Thoracic aorta (tissue), 2 donors: ENCODE measurements around the gene SUFU. TPM values are rescaled to one million over a fixed set of nuclear protein-coding genes. Genes with fewer than 3 reads are reported as not detected.
"Not testable (repeated sequence)": the region's sequence is repeated elsewhere in the genome, so short reads cannot be mapped to it uniquely, and the experiment has no call there.

Source experiments
- ATAC-seq: fragments of 150-250 bp; one replicate; pipeline ENCODE4 v1.8.0; 2017; ENCODE audit warnings: low read depth; ENCODE audit not compliant: insufficient number of reproducible peaks, low FRiP score
- DNase-seq: peaks from one replicate; pipeline ENCODE4 v3.0.0-alpha.2; 2020; ENCODE audit warnings: low spot score
- H3K27ac ChIP-seq, 2 donors: fragments of 200-600 bp; sonication (generic); 1 replicate in 1 of 2; 2 replicates in 1 of 2; pipeline ENCODE4 v1.5.1; 2016; ENCODE audit warnings: mild to moderate bottlenecking in 2 of 2, moderate library complexity in 2 of 2
- H3K27me3 ChIP-seq: fragments of 200-600 bp; sonication (generic); replicated peaks from 2 replicates; pipeline ENCODE4 v1.6.0; 2016; ENCODE audit warnings: mild to moderate bottlenecking; ENCODE audit not compliant: insufficient read depth
- H3K36me3 ChIP-seq: fragments of 200-600 bp; sonication (generic); one replicate; pipeline ENCODE4 v1.5.1; 2016
- H3K4me1 ChIP-seq, 2 donors: fragments of 200-600 bp; sonication (generic); 1 replicate in 1 of 2; 2 replicates in 1 of 2; pipeline versions ENCODE4 v1.5.1 to v1.6.0; 2016; ENCODE audit warnings: low read depth in 2 of 2, mild to moderate bottlenecking in 1 of 2; ENCODE audit not compliant: control insufficient read depth in 1 of 2
- H3K4me3 ChIP-seq: fragments of 200-600 bp; sonication (generic); 2 replicates; pipeline ENCODE4 v1.5.1; 2016; ENCODE audit warnings: mild to moderate bottlenecking
- H3K9me3 ChIP-seq: fragments of 200-600 bp; sonication (generic); 2 replicates; pipeline ENCODE4 v1.5.1; 2016
- total RNA-seq, 2 donors: library from RNA; depleted of rRNA; stranded (reverse); fragments of >200 nt; gene quantifications; one replicate each; pipeline versions ENCODE4 v1.1.0 to v1.2.3, GENCODE V29; 2016
- TF ChIP-seq, protein P1 (sequence below): fragments of 200-600 bp; sonication (generic); IDR thresholded peaks from one replicate; pipeline ENCODE4 v1.5.1; 2019; ENCODE audit warnings: antibody characterized with exemption

Gene SUFU
- 1 to 10 TPM; 4.6 to 7.6 TPM for total RNA-seq

DNA sequence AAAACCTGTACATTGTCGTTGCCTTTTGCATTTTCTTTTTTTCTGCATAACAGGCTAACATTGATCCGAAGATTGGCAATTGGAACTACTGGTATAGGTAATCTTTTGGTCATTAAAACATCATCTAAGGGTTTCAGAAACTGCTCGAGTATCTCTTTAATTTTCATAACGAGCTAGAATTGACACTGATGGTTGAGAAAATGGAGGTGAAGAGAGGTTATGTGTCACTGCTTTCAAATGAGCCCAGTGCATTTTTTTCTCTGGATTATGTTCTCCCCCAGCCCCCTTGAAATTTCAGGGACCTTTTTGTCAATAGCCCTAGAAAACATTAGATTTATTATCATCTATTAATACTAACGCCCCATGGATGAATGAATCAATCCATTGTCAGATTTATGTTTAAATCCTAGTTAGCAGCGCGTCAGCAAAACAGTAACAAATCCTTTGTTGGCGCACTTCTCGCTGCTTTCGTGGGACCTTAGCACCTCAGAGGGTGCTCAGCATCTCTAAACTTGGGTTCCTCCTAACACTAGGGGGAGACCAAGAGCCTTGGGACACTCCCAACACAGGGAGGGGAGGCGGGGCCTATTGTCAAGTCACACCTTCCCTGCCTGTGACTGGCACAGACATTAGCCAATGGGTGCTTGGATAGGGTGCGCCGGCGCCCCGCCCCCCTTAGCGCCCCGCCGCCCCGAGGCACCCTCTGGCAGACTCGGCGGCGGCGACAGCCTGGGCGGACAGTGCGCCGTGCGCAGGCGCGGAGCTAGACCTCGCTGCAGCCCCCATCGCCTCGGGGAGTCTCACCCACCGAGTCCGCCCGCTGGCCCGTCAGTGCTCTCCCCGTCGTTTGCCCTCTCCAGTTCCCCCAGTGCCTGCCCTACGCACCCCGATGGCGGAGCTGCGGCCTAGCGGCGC, at the start of gene SUFU:
Gene SUFU (plus strand): TSS at position 709 of the 915 bp plus-strand sequence. CDS start 181 bp downstream, at position 890.
- peak; percentile 80 for ATAC-seq
- Histone ChIP-seq H3K4me1 (peaks cover 25 to 49% of the 10 kb centered on the region in 2 donors), H3K27ac (peak within 1 kb of the TSS; percentile 55 to 90), H3K36me3 (no peaks in the 10 kb centered on the region), H3K27me3 (no peaks in the 10 kb centered on the region), H3K4me3 (peak within 1 kb of the TSS; percentile 93), H3K9me3 (no peaks in the 10 kb centered on the region)
- TF ChIP-seq, protein P1, sequence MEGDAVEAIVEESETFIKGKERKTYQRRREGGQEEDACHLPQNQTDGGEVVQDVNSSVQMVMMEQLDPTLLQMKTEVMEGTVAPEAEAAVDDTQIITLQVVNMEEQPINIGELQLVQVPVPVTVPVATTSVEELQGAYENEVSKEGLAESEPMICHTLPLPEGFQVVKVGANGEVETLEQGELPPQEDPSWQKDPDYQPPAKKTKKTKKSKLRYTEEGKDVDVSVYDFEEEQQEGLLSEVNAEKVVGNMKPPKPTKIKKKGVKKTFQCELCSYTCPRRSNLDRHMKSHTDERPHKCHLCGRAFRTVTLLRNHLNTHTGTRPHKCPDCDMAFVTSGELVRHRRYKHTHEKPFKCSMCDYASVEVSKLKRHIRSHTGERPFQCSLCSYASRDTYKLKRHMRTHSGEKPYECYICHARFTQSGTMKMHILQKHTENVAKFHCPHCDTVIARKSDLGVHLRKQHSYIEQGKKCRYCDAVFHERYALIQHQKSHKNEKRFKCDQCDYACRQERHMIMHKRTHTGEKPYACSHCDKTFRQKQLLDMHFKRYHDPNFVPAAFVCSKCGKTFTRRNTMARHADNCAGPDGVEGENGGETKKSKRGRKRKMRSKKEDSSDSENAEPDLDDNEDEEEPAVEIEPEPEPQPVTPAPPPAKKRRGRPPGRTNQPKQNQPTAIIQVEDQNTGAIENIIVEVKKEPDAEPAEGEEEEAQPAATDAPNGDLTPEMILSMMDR, result peak; percentile 91
- DNase-seq, result peak; percentile 96

DNA sequence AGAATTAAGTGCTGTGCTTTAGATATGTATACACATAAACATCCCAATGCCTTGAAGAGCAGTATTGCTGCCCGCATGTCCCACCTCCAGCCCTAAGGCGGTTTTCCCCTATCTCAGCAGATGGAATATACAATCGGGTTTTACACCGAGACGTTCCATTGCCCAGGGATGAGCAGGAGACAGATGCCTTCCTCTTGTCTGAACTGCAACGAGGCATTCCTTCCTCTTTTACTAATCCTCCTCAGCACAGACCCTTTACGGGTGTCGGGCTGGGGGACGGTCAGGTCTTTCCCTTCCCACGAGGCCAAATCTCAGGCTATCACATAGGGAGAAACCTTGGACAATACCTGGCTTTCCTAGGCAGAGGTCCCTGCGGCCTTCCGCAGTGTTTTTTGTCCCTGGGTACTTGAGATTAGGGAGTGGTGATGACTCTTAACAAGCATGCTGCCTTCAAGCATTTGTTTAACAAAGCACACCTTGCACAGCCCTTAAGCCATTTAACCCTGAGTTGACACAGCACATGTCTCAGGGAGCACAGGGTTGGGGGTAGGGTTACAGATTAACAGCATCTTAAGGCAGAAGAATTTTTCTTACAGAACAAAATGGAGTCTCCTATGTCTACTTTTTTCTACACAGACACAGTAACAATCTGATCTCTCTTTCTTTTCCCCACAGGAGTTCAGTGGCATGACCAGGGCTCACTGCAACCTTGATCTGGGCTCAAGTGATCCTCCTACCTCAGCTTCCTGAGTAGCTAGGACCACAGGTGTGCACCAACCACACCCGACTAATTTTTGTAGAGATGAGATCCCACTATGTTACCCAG, 48.9 kb upstream of the SUFU start:
- not testable (repeated sequence) for H3K36me3 ChIP-seq, H3K9me3 ChIP-seq, H3K27ac ChIP-seq, H3K4me3 ChIP-seq, H3K27me3 ChIP-seq, ATAC-seq, DNase-seq
- H3K4me1 ChIP-seq, result peaks cover 0 to 11% of the 10 kb centered on the region in 2 donors

DNA sequence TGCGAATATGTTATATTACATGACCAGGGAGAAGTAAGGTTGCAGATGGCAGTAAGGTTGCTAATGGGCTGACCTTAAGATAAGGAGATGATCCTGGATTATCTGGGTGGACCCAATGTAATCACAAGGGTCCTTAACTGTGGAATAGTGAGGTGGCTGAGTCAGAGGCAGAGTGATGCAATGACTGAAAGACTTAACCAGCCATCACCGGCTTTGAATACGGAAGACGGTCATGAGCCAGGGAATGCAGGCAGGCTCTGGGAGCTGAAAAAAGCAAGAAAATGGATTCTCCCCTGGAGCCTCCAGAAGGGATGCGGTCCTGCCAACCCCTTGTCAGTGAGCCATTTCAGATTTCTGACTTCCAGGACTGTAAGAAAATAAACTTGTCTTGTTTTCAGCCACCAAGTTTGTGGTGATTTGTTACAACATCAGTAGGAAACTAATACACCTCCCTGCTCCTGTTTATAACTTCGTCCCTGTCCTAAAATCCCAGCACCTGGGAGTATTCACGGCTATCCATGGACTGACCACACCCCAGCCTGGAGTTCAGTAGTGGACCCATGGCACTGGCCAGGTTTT, 47.8 kb upstream of the SUFU start:
- Histone ChIP-seq H3K36me3 (no peaks in the 10 kb centered on the region), H3K27me3 (no peaks in the 10 kb centered on the region), H3K4me1 (peaks cover 3 to 10% of the 10 kb centered on the region in 2 donors), H3K27ac (no peak overlapping the region), H3K4me3 (no peak overlapping the region), H3K9me3 (no peaks in the 10 kb centered on the region)
- ATAC-seq, result no peak
- TF ChIP-seq, protein P1, result no peak
- DNase-seq, result no peak

DNA sequence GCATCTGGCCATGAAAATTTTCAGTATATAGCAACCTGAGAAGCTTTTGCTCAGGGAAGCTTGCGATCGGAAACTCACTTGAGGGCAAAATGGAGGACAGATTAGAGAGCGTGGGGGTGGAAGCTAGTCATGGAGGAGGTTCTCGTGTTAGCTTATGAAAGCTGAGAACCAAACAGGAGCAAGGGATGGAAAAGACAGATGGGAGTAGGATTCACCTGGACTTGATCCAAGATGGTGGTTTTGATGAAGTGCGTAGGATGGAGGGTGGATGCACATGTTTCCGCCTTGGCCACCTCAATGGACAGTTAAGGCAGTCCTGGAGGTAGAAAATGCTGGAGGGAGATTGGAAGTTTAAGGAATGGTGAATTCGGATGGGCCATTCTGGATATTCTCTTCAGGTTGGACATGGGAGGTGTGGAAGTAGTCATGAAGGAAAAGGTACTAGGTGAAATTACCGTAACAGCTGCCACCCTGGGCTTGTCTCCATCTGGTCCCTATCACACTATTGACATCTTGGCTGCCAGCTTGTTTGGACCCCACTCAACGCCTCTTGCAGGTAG, 46.1 kb upstream of the SUFU start:
- Histone ChIP-seq H3K27me3 (no peaks in the 10 kb centered on the region), H3K4me1 (peaks cover 4 to 14% of the 10 kb centered on the region in 2 donors), H3K27ac (no peak overlapping the region), H3K4me3 (no peak overlapping the region), H3K36me3 (no peaks in the 10 kb centered on the region), H3K9me3 (no peaks in the 10 kb centered on the region)
- DNase-seq, result no peak
- TF ChIP-seq, protein P1, result no peak
- no peak for ATAC-seq

DNA sequence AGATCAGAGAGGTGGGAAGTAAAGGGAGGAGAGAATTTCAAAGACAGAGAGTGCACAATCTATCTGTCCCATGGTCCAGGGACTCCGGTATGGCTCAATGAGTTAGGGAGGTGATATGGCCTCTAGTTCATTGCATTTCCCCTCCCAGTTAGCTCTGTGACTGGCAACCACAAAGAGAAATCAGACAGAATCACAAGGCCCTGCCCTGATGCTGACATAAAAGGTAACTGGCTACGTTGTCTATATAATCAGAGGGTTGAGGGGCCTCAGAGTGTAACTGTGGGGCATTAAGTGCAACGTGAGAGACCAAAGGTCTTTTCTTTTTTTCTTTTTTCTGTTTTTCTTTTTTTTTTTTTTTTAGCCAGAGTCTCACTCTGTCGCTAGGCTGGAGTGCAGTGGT, 45.1 kb upstream of the SUFU start:
- H3K36me3 ChIP-seq, result no peaks in the 10 kb centered on the region
- H3K27me3 ChIP-seq, result no peaks in the 10 kb centered on the region
- DNase-seq (no peak), ATAC-seq (no peak)
- TF ChIP-seq, protein P1, result no peak
- no peak overlapping the region for H3K4me3 ChIP-seq
- H3K27ac ChIP-seq, result no peak overlapping the region
- no peaks in the 10 kb centered on the region for H3K9me3 ChIP-seq
- H3K4me1 ChIP-seq, result peaks cover 4 to 14% of the 10 kb centered on the region in 2 donors
